GM19463 (cell line): Measurements from ENCODE around the gene GJB6.
A peak's percentile ranks its signal among the peaks of the same experiment; 100 is the strongest.

Experiments used
- ATAC-seq: cut with Tn5 transposase; IDR thresholded peaks from one replicate; pipeline ENCODE4 v1.9.1; 2021; ENCODE audit warnings: mild to moderate bottlenecking, moderate library complexity; ENCODE audit not compliant: unreplicated experiment

GJB6 gene

DNA sequence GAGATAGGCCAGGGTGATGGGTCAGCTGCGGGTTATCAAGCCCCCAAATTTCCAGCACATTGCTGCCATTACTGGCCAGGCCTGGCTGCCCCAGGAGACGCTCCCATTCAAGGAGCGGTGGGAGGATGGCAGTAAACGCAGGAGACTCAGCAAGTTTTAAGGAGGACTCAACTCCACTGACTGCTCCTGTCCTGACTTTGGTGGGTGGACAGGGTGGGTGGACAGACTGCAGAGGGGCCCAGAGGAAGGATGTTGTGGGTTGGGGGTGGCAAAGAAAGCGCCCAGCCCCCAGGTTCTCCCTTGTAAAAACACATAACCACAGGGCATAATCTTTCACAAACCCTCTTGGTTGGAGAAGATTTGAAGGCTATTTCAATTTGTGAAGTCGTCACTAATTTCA lies 4.4 kb downstream of the GJB6 start:
- no peak for ATAC-seq

DNA sequence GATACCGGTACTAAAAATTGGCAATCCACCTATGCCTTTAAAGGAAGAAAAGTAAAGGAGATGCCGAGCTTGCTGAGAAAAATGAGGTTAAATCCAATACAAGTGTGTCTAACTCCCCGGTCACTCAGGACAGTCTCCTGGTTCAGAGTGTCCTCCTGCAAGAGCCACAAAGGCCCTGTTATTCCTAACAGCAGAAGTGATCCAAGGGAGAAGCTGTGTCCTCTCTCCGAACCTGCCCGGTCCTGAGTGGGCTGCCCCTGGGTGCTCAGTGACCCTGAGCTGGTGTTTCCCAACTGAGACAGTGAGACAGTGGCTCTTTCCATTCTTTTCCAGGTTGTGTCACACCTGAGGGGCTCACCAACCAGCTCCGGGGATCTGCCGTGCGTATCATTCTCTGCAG lies 4.8 kb downstream of the GJB6 start:
- no peak for ATAC-seq

DNA sequence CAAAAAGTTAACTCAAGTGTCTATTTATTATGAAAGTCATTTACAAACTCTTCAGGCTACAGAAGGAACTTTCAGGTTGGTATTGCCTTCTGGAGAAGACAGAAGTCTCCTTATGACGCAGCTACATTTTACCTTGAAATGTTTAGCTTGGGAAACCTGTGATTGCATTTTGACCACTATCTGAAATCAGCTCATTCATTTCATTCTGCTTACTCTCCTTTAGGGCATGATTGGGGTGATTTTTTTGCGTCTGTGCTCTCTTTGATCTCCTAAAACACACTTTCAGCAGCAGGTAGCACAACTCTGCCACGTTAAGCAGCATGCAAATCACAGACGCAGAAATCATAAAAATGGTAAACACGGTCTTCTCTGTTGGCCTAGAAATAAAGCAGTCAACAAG lies 9.6 kb downstream of the GJB6 start:
- no peak for ATAC-seq

DNA sequence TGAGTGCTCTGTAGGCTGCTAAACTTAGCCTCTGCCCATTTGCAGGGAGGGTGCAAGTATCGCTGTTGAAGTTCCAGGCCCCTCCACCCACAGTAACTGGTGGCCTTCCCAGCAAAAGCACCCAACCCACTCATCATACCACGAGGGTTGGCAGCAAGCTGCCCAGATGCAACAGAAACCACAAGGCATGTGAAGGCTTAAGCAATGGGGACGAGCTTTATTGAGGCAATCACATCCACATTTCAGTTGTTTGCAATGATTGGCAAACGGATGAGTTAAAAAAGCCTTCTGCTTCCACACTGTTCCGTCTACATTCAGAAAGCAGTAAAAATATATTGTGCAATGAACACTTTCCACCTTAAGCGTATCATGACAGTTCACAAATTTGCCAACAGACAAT lies 10.3 kb downstream of the GJB6 start:
- no peak for ATAC-seq

DNA sequence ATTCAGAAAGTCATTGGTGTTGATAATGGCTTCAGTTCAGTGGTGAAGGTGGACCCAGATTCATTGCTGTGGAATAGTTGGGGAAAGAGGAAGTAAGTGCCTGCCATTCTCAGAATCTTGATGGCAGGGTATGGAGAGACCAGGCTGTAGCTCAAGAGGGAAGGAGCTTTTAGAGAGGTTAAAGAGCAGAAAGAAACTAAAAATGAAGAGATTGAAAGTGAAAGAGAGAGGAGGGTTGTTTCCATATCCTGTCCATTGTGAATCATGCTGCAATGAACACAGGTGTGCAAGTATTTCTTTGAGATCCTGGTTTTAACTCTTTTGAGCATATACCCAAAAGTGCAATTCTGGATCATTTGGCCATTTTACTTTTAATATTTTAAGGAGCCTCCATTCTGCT lies 12.5 kb downstream of the GJB6 start:
- peak; percentile 93 for ATAC-seq

DNA sequence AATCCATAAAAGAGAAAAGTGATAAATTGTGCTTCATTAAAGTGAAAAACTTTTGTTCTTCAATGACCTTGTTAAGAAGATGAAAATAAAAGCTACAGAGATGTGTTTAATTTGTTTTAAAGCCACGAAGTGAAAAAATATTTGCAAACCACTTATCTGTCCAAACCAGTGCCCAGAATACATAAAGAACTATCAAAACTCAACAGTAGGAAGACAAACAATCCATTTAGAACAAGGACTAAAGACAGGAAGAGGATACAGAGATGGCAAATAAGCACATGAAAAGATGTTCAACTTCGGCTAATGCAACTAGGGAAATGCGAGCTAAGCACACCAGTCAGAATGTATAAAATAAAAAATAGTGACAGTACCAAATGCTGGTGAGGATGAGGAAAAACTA lies 15.0 kb downstream of the GJB6 start:
- ATAC-seq, result no peak

DNA sequence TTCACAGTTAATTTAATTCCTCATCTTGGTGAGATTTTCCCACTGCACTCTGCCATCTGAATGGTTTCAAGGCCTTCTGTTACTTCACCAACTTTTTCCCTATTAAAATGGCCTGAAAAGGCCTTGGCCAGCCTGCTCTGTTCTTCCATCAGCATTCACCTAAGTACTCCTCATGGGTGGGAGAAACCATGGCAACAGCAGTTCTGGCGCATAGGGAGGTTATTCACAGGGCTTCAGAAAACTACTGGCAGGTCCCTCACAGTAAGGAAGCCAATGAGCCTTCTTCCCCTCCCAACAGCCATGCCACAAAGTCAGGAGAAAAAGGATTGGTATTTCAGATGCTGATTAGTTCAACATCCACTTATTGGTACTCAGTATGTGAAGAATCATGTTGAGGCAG lies 22.2 kb downstream of the GJB6 start:
- ATAC-seq, result no peak

DNA sequence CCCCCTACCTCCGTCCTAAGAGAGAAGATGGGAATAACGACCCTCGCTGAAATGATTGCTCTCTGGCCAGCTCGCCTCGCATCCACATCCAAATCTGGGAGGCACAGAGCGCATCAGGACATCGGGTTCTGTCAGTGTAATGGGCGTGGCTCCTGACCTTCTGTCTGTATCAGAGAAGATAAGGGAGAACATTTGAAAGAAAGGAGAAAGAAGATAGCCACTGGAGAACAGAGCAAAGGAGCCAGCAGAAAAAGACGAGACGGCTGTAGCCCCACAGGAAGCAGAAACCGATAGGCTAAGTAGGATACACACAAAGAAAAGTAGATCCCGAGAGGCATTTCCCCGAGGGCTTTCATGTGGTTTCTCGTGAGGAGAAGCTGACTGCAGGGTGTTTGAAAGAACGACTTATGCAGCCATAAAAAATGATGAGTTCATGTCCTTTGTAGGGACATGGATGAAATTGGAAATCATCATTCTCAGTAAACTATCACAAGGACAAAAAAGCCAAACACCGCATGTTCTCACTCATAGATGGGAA lies 25.4 kb downstream of the GJB6 start:
- no peak for ATAC-seq

DNA sequence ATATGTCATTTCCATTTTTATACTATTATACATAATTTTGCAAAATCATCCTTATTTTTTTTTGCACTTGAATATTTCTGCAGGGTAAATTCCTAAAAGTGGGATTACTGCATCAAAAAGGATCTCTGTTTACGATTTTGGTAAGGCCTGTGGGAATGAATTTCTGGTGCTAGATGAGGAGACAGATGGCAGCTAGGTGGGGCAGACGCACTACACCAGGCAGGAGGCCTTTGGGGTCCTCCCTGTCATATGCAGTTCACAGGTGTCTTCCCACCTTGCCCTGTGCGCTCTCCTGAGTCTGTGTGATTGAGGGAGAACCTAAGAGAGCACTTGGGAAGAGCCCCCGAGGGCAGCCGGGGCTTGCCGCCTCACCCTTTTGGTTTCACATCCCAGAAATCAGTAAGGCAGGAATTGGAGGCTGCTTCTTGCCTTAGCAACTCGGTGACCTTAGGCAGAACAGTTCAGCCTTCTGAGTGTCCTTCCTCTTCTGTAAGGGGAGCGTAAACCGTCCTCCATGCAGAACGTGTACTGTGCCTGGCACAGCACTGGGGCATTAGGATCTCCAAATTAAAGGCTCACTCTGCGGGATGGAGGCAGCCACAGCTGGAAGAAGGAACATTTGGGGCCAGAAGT lies 25.9 kb downstream of the GJB6 start:
- no peak for ATAC-seq

DNA sequence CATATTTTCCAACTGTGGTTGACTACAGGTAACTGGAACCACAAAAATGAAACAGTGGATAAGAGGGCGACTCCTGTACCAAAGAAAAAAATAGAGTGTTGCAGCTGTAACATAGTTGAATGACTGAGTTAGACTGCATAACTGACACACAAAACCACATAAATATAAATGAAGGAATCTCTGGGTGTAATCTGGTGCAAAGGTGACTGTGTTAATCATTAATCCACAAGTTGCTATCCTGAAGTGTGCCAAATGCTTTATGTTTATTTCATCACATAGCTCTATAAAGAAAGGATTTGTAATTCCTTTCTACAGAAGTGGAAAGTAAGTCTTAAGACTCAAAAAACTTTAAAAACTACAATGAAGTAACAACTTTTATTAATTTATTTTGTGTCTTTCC lies 33.3 kb downstream of the GJB6 start:
- no peak for ATAC-seq

DNA sequence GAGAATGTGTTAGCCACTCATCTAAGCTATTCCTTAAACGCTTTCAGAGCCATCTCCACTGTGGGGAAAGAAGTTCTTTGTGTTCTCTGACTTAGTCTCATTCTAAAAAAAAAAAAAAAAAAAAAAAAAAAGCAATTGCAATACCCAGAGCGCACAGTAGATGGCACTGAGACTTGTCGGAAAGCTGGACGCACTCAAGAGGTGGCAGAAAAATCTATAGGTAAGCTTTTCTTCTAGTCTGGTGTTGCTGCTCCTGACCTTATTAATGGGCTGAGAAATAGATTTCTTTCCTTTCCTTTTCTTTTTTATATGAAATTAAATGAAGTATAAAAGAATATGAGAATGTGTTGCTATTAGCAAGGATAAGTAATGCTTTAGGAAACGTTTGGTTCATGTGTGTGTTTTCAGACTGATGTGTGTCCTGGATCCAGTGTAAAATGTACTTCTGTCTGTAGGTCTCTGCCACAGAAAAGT lies 34.7 kb downstream of the GJB6 start:
- ATAC-seq, result no peak

DNA sequence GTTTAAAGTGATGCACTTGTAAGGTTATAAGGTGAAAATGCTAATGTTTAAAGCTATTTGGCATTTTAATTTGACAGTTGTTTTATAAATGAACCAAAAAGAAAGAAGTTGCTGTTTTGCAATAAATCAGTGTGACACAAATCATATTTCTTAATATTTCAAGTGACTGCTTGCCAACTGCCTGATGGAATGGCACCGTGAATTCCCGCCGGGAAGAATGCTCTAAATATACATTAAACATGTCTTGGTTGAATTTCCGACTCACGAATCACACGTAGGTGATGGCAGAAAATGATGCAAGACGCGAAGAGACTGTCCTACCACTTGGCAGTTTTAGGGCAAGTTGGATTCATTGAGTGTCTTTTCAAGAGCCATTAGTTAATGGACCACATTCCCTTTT lies 36.3 kb downstream of the GJB6 start:
- ATAC-seq, result no peak

DNA sequence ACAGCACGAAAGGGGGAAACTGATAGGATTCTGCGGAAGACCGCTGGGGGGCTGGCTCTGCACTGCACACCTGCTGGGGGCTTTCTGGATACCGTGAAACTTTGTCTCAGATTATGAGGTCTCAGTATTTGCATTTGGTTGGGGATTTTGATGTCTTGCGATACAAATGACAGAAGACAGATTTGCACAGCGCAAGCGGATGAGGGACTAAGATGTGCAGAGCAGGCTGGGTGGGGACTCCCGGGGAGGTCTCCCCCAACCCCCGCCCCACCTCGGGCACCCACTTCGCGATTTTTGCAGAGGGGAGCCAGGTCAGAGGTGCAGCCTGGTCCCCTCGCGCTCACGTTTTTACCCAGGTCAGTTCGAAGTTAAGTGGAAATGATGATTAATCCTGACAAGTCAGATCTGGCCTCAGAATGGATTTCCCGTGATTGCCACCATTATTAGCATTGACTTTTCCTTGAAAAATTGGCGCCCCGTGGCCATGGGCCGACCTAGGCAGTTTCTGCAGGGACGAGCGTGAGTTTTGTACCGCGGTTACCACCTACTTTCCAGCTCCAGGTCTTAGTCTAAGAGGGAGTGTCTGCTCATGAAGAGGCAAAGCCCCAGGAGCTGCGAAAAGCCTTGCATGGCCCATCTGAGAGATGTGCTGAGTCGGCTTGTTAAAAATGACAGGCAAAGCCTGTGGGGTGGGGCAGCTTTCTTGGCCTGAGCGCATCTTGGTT lies 38.0 kb downstream of the GJB6 start:
- no peak for ATAC-seq

DNA sequence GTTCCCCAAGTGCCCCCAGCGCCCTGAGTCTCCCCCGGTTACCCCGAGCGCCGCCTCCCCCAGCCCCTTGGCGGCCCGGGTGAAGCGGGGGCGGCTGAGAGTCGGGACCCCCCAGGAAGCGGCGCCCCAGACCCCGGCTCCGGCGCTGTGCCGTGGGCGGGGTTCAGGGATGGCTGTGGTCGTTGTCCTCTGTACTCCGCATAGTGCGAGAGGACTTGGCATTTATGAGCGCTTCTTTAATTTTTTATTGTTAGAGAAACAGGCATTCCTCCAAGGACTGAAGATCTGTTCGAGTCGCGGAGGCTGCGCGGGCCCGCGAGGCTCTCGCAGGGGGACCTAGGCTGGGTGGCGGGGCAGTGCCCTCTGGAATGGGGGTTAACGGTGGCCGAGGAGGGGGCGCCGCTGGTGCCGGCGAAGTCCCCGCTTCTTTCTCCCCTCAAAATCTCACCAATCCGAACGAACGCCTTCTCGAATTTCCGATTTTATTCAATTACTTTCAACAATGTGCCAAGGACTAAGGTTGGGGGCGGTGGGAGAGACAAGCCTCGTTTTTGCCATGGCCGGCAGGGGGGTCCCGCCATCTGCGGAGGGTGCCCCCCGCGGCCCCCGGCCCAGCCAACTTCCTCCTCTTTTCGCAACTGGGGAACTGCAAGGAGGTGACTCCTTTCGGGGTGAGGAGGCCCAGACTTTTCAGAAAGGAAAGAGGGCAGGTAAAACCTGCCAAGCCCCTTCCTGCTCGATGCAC lies 38.8 kb downstream of the GJB6 start:
- ATAC-seq, result no peak

DNA sequence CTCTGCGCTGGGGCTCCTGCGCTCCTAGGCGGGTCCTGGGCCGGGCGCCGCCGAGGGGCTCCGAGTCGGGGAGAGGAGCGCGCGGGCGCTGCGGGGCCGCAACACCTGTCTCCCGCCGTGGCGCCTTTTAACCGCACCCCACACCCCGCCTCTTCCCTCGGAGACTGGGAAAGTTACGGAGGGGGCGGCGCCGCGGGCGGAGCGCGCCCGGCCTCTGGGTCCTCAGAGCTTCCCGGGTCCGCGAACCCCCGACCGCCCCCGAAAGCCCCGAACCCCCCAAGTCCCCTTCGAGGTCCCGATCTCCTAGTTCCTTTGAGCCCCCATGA lies 39.3 kb downstream of the GJB6 start, which contains the start of gene GJB2:
Gene GJB2 (minus strand): TSS at position 103 of the 326 bp plus-strand sequence. CDS start 3,357 bp downstream, outside the sequence.
- no peak for ATAC-seq

DNA sequence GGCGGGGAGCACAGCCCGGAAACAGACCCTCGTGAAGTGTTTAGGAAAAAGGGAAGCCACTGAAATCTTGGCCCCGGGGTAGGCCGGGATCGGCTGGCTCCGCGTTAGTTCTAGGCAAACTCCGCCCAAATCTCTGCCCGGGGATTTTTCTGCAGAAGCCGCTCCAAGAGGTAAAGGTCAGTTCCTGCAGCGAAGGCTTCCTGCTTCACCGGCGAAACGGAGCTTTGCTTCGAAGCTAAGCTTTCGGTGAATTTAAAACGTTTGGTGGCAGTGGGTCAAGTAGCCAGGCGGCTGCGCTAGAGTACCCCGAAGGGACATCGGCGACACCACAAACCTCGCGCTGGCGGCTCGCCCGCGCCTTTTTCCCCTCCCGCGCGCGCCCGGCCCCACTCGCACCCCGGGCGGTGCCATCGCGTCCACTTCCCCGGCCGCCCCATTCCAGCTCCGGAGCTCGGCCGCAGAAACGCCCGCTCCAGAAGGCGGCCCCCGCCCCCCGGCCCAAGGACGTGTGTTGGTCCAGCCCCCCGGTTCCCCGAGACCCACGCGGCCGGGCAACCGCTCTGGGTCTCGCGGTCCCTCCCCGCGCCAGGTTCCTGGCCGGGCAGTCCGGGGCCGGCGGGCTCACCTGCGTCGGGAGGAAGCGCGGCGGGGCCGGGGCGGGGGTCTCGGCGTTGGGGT lies 39.8 kb downstream of the GJB6 start:
- ATAC-seq, result peak; percentile 15

DNA sequence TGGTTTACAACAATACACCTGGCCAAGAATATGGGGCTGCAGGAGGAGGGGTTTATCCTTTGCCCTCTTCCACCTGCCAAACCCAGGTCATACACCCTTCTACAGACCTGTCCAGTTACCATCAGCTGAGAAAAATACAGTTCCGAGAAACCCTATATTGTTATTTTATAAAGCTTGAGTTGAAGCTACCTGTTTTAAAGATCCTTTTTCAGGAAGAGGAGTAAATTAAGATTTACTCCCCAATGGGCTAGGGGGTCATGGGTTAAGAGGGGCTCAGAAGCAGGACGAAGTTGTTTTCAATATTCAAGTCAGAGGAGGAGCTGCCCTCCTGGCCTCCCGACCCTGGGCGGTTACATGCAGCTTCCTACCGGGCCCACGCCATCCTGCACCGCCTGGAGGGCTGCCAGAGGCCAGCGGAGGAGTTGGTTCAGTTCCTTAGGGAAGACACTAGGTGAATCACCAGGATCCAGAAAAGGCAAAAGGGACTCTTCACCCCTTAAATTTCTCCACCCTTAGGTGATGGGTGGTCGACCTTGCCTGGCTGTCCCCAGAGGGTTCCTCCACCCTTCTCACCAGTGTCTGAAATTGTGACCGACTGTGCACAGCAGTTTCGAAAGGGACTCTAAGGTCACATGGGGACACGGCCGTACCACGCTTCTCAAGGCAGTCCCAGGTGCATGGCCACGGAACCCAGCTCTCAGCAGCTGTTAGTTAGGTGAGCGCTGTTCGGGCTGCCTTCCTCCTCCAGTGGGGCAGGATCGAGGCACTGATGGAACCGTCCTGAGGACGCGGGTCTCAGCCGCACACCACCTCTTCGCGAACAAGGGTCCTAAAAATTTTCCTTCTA lies 40.6 kb downstream of the GJB6 start:
- peak; percentile 43 for ATAC-seq

DNA sequence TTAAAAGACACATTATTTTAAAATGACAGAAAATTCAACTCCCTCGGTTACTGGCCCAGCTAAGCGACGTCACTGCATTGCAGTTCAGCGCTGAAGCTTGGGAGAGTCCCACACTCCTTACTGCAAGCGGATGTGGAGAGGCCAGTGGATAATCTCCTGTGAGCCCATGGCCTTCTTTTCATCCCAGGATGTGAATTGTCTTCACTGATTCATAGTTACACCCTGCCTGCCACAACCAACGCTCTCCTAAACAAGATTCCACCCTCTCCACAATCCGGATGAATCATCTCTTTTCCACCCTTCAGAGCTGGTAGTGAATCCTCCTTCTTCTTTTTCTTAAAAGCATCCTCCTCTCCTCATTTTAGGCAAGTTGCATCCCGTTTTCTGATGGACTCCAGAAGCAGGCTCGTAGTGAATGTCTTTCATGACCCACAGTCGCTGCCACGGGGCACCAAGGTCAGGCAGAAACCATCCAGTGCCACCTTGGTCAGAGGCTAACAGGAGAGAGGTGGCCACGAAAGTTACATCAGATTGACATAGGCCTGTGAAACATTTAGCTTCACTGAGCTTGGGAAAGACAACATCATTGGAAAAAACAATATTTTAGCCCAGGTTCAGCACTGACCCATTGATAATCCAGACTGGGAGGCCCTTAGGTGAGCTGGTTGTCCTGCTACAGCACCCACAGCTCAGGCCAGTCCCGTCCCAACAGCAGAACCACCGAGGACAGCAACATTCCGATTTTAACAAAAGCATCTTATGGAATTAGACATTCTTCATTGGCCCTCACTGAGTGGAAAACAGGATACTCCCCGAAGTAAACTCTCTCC lies 41.4 kb downstream of the GJB6 start:
- no peak for ATAC-seq

DNA sequence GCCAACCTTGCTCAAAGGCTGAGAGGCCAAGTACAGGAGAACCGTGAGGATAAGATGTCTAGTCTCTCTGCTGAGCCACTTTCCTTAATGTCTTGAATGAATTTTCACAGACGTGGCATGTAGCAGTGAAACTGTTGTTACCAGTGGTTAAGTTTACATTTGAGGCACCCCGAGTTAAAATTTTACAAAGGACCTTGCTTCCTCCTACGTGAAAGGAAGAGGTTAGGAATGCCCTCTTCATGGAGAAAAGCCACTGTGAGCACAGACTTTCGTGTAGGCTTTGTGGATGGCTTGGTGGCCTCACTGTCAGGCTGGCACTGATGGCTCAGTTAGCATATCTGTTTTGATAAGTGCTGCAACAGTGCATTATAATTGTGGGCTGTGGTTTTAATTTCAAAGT lies 42.0 kb downstream of the GJB6 start:
- no peak for ATAC-seq
